OCI-LY3 (cell line): Measurements from ENCODE around the gene MACROD2.

ENCODE experiments used
- EZH2phosphoT487 ChIP-seq: fragments of 200-600 bp; shearing (Covaris generic); IDR thresholded peaks from 2 replicates; pipeline ENCODE4 v1.6.1; 2018; ENCODE audit warnings: antibody characterized with exemption, mixed run types, low read depth
- TF ChIP-seq, protein P1 (sequence below): fragments of 200-600, 300-600 bp; sonication (generic); IDR thresholded peaks from 2 replicates; pipeline ENCODE4 v1.5.1; 2014; ENCODE audit warnings: antibody characterized with exemption, low read length, low read depth

DNA sequence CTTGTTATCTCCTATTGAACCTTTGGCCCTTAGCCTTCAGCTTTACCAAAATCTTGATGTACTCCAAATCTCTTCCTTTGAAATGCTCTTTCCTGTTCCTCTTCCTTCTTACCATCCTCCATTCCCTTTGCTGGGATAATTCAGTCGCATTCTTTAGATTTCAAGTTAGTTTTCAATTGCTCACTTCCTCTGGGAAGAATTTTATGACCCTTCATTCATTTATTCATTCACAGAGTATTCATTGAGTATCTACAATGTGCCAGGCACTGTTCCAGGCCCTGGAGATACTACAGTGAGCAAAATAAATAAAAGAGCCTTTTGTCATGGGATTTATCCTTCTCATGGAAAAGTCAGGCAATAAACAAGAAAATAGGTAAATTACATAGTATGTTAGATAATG, 890.3 kb downstream of the MACROD2 start:
- TF ChIP-seq EZH2phosphoT487, result no peak
- TF ChIP-seq, protein P1, sequence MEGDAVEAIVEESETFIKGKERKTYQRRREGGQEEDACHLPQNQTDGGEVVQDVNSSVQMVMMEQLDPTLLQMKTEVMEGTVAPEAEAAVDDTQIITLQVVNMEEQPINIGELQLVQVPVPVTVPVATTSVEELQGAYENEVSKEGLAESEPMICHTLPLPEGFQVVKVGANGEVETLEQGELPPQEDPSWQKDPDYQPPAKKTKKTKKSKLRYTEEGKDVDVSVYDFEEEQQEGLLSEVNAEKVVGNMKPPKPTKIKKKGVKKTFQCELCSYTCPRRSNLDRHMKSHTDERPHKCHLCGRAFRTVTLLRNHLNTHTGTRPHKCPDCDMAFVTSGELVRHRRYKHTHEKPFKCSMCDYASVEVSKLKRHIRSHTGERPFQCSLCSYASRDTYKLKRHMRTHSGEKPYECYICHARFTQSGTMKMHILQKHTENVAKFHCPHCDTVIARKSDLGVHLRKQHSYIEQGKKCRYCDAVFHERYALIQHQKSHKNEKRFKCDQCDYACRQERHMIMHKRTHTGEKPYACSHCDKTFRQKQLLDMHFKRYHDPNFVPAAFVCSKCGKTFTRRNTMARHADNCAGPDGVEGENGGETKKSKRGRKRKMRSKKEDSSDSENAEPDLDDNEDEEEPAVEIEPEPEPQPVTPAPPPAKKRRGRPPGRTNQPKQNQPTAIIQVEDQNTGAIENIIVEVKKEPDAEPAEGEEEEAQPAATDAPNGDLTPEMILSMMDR, result no peak
